HepG2 (cell line): ENCODE results near the gene HMBS. TPM values are rescaled to one million over a fixed set of nuclear protein-coding genes. Genes with fewer than 3 reads are reported as not detected.

Experiments used
- FOXJ3 ChIP-seq: sonication (generic); formaldehyde crosslinking; IDR thresholded peaks from 2 replicates; pipeline ENCODE4 v1.4.0; 2020; ENCODE audit warnings: missing genetic modification reagents, mild to moderate bottlenecking, borderline replicate concordance
- JUND ChIP-seq: sonication (generic); formaldehyde crosslinking; IDR thresholded peaks from 2 replicates; pipeline ENCODE4 v1.8.0; 2022; ENCODE audit warnings: mild to moderate bottlenecking, missing genetic modification reagents
- KLF13 ChIP-seq: sonication (generic); formaldehyde crosslinking; IDR thresholded peaks from 2 replicates; pipeline ENCODE4 v1.4.0; 2020; ENCODE audit warnings: mild to moderate bottlenecking, missing genetic modification reagents
- MAFK ChIP-seq, 2 experiments: IDR thresholded peaks in 1 of 2; conservative IDR thresholded peaks in 1 of 2; 2 replicates each; pipeline ENCODE4 v1.6.1; 2011; ENCODE audit warnings: improper control_type of control experiment in 2 of 2, low read length in 2 of 2
- MYC ChIP-seq: sonication (generic); formaldehyde crosslinking; IDR thresholded peaks from 2 replicates; pipeline ENCODE4 v1.9.0; 2021; ENCODE audit warnings: missing genetic modification reagents, borderline replicate concordance
- NFYC ChIP-seq: IDR thresholded peaks from 2 replicates; pipeline ENCODE4 v1.6.1; 2016; ENCODE audit warnings: missing genetic modification reagents, missing compliant biosample characterization
- POLR2AphosphoS5 ChIP-seq: IDR thresholded peaks from 2 replicates; pipeline ENCODE4 v1.6.1; 2012; ENCODE audit warnings: low read depth, low read length
- RFXAP ChIP-seq: sonication (generic); formaldehyde crosslinking; IDR thresholded peaks from 2 replicates; pipeline ENCODE4 v1.4.0; 2020; ENCODE audit warnings: missing genetic modification reagents, borderline replicate concordance
- TCF12 ChIP-seq, 2 experiments: fragments of 450-650 bp in 1 of 2; sonication (generic) in 1 of 2; formaldehyde crosslinking in 1 of 2; IDR thresholded peaks; 2 replicates each; pipeline versions ENCODE4 v1.6.1 to v1.8.0; 2017 to 2022; ENCODE audit warnings: antibody characterized with exemption in 1 of 2, mild to moderate bottlenecking in 1 of 2, missing genetic modification reagents in 1 of 2, moderate library complexity in 1 of 2
- ZFYVE20 ChIP-seq: sonication (generic); formaldehyde crosslinking; IDR thresholded peaks from 2 replicates; pipeline ENCODE4 v1.8.0; 2023; ENCODE audit warnings: low read depth, mild to moderate bottlenecking, moderate library complexity, missing genetic modification reagents, borderline replicate concordance
- ZNF282 ChIP-seq: fragments of 450-650 bp; IDR thresholded peaks from 2 replicates; pipeline ENCODE4 v1.6.1; 2018; ENCODE audit not compliant: partially characterized antibody
- ZNF367 ChIP-seq: sonication (generic); formaldehyde crosslinking; IDR thresholded peaks from 2 replicates; pipeline ENCODE4 v1.4.0; 2020; ENCODE audit warnings: missing genetic modification reagents, borderline replicate concordance
- polyA plus RNA-seq, 8 experiments: library from polyadenylated mRNA; depleted of rRNA in 3 of 8; stranded (reverse) in 7 of 8; unstranded in 1 of 8; fragments of >200 nt; fragmentation: Illumina TruSeq in 4 of 8; extraction: Trizol in 4 of 8; gene quantifications; 2 replicates each; pipeline versions ENCODE4 v1.2.1 to v1.2.3, GENCODE V29; 2011 to 2016; ENCODE audit warnings: low read depth in 4 of 8, missing spikeins in 1 of 8, mixed read lengths in 1 of 8; ENCODE audit not compliant: insufficient read depth in 1 of 8
- total RNA-seq, 5 experiments: library from RNA; depleted of rRNA; stranded (reverse); fragments of >200 nt; fragmentation: Illumina TruSeq; extraction: Trizol; gene quantifications; 2 replicates each; pipeline ENCODE4 v1.2.3, GENCODE V29; 2016; ENCODE audit warnings: low read depth in 1 of 5
- TF ChIP-seq, protein P1 (sequence below): sonication (generic); formaldehyde crosslinking; IDR thresholded peaks from 2 replicates; pipeline ENCODE4 v1.5.0; 2020; ENCODE audit warnings: mild to moderate bottlenecking, missing genetic modification reagents, borderline replicate concordance
- TF ChIP-seq, protein P2 (sequence below): sonication (generic); formaldehyde crosslinking; IDR thresholded peaks from 2 replicates; pipeline ENCODE4 v1.4.0; 2020; ENCODE audit warnings: missing genetic modification reagents
- TF ChIP-seq, protein P3 (sequence below): sonication (generic); formaldehyde crosslinking; IDR thresholded peaks from 2 replicates; pipeline ENCODE4 v1.4.0; 2020; ENCODE audit warnings: missing genetic modification reagents, borderline replicate concordance
- TF ChIP-seq, protein P4 (sequence below): sonication (generic); formaldehyde crosslinking; IDR thresholded peaks from 2 replicates; pipeline ENCODE4 v1.8.1; 2023; ENCODE audit warnings: missing genetic modification reagents, mild to moderate bottlenecking, borderline replicate concordance
- TF ChIP-seq, protein P5 (sequence below): sonication (generic); formaldehyde crosslinking; IDR thresholded peaks from 2 replicates; pipeline ENCODE4 v1.8.1; 2023; ENCODE audit warnings: missing genetic modification reagents, inconsistent platforms, borderline replicate concordance

HMBS gene
- total and polyA plus RNA-seq, 2 of the 13 experiments (the other 11 are each of a cell fraction or from before 2014, with no cell fraction given), result 9.4 to 46.9 TPM

DNA sequence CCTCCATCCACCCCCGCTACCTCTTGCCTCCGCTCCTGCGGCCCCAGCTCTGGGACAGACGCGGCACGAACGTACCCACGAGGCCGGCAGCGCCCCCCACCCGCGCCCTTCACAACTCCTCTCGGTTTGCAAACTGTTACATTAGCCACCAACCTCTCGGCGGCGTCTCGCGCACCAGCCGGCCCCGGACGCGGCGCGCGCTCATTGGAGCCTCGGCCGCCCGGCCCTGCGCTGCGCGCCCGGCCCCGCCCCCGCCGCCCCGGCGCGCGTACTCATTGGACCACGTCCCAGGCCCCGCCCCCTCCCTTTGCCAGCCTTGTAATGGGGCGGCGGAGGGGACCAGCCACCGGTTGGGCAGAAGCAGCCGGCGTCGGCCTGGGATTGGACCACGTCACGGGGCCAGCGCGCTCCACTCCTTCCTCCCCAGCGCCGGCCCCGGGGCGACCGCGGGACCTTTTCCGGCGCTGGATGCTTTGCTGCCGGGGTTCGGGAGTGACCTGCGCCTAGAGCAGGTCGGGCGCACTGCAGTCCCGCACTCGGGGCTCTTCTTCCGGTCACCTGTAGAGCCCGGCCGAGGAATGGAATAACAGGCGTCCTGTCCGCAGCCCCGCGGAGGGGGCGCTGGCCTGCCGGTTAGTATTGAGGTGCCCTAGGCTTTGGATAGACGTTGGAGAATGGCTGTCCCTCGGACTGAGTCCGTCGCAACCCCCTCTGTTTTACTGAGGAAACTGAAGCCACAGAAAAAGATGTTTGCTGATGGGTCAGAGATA is 27.5 kb upstream of the HMBS start, which contains the start of gene HYOU1 (continued):
- TF ChIP-seq, protein P1, sequence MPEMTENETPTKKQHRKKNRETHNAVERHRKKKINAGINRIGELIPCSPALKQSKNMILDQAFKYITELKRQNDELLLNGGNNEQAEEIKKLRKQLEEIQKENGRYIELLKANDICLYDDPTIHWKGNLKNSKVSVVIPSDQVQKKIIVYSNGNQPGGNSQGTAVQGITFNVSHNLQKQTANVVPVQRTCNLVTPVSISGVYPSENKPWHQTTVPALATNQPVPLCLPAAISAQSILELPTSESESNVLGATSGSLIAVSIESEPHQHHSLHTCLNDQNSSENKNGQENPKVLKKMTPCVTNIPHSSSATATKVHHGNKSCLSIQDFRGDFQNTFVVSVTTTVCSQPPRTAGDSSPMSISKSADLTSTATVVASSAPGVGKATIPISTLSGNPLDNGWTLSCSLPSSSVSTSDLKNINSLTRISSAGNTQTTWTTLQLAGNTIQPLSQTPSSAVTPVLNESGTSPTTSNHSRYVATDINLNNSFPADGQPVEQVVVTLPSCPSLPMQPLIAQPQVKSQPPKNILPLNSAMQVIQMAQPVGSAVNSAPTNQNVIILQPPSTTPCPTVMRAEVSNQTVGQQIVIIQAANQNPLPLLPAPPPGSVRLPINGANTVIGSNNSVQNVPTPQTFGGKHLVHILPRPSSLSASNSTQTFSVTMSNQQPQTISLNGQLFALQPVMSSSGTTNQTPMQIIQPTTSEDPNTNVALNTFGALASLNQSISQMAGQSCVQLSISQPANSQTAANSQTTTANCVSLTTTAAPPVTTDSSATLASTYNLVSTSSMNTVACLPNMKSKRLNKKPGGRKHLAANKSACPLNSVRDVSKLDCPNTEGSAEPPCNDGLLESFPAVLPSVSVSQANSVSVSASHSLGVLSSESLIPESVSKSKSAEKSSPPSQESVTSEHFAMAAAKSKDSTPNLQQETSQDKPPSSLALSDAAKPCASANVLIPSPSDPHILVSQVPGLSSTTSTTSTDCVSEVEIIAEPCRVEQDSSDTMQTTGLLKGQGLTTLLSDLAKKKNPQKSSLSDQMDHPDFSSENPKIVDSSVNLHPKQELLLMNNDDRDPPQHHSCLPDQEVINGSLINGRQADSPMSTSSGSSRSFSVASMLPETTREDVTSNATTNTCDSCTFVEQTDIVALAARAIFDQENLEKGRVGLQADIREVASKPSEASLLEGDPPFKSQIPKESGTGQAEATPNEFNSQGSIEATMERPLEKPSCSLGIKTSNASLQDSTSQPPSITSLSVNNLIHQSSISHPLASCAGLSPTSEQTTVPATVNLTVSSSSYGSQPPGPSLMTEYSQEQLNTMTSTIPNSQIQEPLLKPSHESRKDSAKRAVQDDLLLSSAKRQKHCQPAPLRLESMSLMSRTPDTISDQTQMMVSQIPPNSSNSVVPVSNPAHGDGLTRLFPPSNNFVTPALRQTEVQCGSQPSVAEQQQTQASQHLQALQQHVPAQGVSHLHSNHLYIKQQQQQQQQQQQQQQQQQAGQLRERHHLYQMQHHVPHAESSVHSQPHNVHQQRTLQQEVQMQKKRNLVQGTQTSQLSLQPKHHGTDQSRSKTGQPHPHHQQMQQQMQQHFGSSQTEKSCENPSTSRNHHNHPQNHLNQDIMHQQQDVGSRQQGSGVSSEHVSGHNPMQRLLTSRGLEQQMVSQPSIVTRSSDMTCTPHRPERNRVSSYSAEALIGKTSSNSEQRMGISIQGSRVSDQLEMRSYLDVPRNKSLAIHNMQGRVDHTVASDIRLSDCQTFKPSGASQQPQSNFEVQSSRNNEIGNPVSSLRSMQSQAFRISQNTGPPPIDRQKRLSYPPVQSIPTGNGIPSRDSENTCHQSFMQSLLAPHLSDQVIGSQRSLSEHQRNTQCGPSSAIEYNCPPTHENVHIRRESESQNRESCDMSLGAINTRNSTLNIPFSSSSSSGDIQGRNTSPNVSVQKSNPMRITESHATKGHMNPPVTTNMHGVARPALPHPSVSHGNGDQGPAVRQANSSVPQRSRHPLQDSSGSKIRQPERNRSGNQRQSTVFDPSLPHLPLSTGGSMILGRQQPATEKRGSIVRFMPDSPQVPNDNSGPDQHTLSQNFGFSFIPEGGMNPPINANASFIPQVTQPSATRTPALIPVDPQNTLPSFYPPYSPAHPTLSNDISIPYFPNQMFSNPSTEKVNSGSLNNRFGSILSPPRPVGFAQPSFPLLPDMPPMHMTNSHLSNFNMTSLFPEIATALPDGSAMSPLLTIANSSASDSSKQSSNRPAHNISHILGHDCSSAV, result no peak
- no peak for TF ChIP-seq ZNF282
- TF ChIP-seq POLR2AphosphoS5, result peak; percentile 70
- TF ChIP-seq, protein P2, sequence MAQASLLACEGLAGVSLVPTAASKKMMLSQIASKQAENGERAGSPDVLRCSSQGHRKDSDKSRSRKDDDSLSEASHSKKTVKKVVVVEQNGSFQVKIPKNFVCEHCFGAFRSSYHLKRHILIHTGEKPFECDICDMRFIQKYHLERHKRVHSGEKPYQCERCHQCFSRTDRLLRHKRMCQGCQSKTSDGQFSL, result no peak; the same call in 1 of the 2 replicates
- TF ChIP-seq JUND (CRISPR knock-in tag), result no peak
- no peak for TF ChIP-seq MAFK (conservative IDR thresholded peaks at IDR 0.05 in 1 of 2, IDR thresholded peaks at IDR 0.05 in 1 of 2; ENCODE audit: low read length in 2 of 2)
- peak; percentile 85 for TF ChIP-seq NFYC (CRISPR knock-in tag)
- TF ChIP-seq, protein P3, sequence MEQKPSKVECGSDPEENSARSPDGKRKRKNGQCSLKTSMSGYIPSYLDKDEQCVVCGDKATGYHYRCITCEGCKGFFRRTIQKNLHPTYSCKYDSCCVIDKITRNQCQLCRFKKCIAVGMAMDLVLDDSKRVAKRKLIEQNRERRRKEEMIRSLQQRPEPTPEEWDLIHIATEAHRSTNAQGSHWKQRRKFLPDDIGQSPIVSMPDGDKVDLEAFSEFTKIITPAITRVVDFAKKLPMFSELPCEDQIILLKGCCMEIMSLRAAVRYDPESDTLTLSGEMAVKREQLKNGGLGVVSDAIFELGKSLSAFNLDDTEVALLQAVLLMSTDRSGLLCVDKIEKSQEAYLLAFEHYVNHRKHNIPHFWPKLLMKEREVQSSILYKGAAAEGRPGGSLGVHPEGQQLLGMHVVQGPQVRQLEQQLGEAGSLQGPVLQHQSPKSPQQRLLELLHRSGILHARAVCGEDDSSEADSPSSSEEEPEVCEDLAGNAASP, result 0 out of 2 replicates have a peak, but pooled peaks have one; percentile 35
- TF ChIP-seq, protein P4, sequence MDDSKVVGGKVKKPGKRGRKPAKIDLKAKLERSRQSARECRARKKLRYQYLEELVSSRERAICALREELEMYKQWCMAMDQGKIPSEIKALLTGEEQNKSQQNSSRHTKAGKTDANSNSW (CRISPR knock-in tag), result no peak
- TF ChIP-seq MYC (CRISPR knock-in tag), result peak; percentile 13; the same call in 1 of the 2 replicates
- TF ChIP-seq, protein P5, sequence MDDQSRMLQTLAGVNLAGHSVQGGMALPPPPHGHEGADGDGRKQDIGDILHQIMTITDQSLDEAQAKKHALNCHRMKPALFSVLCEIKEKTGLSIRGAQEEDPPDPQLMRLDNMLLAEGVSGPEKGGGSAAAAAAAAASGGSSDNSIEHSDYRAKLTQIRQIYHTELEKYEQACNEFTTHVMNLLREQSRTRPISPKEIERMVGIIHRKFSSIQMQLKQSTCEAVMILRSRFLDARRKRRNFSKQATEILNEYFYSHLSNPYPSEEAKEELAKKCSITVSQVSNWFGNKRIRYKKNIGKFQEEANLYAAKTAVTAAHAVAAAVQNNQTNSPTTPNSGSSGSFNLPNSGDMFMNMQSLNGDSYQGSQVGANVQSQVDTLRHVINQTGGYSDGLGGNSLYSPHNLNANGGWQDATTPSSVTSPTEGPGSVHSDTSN (CRISPR knock-in tag), result no peak
- no peak for TF ChIP-seq FOXJ3
- TF ChIP-seq ZFYVE20 (CRISPR knock-in tag), result no peak
- TF ChIP-seq TCF12 (IDR thresholded peaks at IDR 0.05), result no peak
- no peak for TF ChIP-seq TCF12 (CRISPR knock-in tag; IDR thresholded peaks at IDR 0.05)
- no peak for TF ChIP-seq KLF13 (CRISPR knock-in tag)
- peak; percentile 70; the same call in 1 of the 2 replicates for TF ChIP-seq RFXAP (CRISPR knock-in tag)
- no peak for TF ChIP-seq ZNF367 (CRISPR knock-in tag)
